CD4-positive, alpha-beta T cell treated with Interleukin-12 subunit alpha and Interleukin-12 subunit beta, for 1 hour (primary cell): ENCODE measurements around the gene PERM1.
"Not testable (repeated sequence)": the region's sequence is repeated elsewhere in the genome, so short reads cannot be mapped to it uniquely, and the experiment has no call there.

Experiments
- DNase-seq: peaks from one replicate; pipeline ENCODE4 v3.0.0-alpha.2; 2020

Gene PERM1

GRCh38 chr1:1013922-1014648 is 32.2 kb upstream of the PERM1 start:
- DNase-seq, result peak; percentile 46

GRCh38 chr1:1013105-1013921 is 31.4 kb upstream of the PERM1 start, which contains the start of gene ISG15:
ISG15 (plus strand) TSS chr1:1013497; CDS start chr1:1013574, 77 bp downstream.
- DNase-seq, result peak; percentile 91

- not testable (repeated sequence) for DNase-seq
These were observed 30.8 kb upstream of the PERM1 start for GRCh38 chr1:1012736-1013104.

- DNase-seq, result no peak
These were observed 29.6 kb upstream of the PERM1 start for GRCh38 chr1:1011396-1011949.

- DNase-seq, result not testable (repeated sequence)
These were observed 28.2 kb upstream of the PERM1 start for GRCh38 chr1:1010131-1010530.

GRCh38 chr1:1006305-1007159 is 24.6 kb upstream of the PERM1 start:
- no peak for DNase-seq

- no peak for DNase-seq
These were observed 23.9 kb upstream of the PERM1 start for GRCh38 chr1:1005774-1006304.

GRCh38 chr1:1004780-1005697 is 23.1 kb upstream of the PERM1 start:
- no peak for DNase-seq

- DNase-seq, result no peak
These were observed 22.5 kb upstream of the PERM1 start for GRCh38 chr1:1004420-1004779.

GRCh38 chr1:1003618-1004419 is 21.9 kb upstream of the PERM1 start:
- no peak for DNase-seq

- no peak for DNase-seq
These were observed 19.3 kb upstream of the PERM1 start for GRCh38 chr1:1001057-1001783.

- peak; percentile 74 for DNase-seq
These were observed 18.6 kb upstream of the PERM1 start for GRCh38 chr1:1000357-1001056.

GRCh38 chr1:999725-1000356 is 17.9 kb upstream of the PERM1 start, which contains the start of gene HES4:
HES4 (minus strand) TSS chr1:1000097; CDS start chr1:999973, 124 bp downstream.
- peak; percentile 70 for DNase-seq

- peak; percentile 44 for DNase-seq
These were observed 17.3 kb upstream of the PERM1 start for GRCh38 chr1:998995-999724.

GRCh38 chr1:998745-998994 is 16.8 kb upstream of the PERM1 start:
- DNase-seq, result no peak

GRCh38 chr1:997993-998744 is 16.3 kb upstream of the PERM1 start:
- no peak for DNase-seq

- no peak for DNase-seq
These were observed 15.8 kb upstream of the PERM1 start for GRCh38 chr1:997713-997992.
